Mesendoderm (in vitro differentiated cells): ENCODE measurements around the gene PDE10A.

ENCODE experiments used
- DNase-seq: peaks from one replicate; pipeline ENCODE4 v3.0.0; 2013
- H2AK5ac ChIP-seq: 2 replicates; pipeline ENCODE4 v1.6.1; 2013; ENCODE audit warnings: low read length, inconsistent platforms
- H2BK120ac ChIP-seq: 2 replicates; pipeline ENCODE4 v1.6.1; 2013; ENCODE audit warnings: low read depth, mild to moderate bottlenecking, low read length, moderate library complexity, mixed read lengths
- H2BK15ac ChIP-seq: replicated peaks from 2 replicates; pipeline ENCODE4 v1.6.1; 2013; ENCODE audit warnings: low read depth, mild to moderate bottlenecking, moderate library complexity
- H2BK5ac ChIP-seq: 2 replicates; pipeline ENCODE4 v1.6.1; 2013; ENCODE audit warnings: low read length, inconsistent platforms
- H3K18ac ChIP-seq: 2 replicates; pipeline ENCODE4 v1.6.1; 2013; ENCODE audit warnings: mild to moderate bottlenecking, low read length, mixed read lengths
- H3K23ac ChIP-seq: one replicate; pipeline ENCODE4 v1.6.1; 2013; ENCODE audit warnings: low read length
- H3K27ac ChIP-seq: 2 replicates; pipeline ENCODE4 v1.5.1; 2013; ENCODE audit warnings: low read depth, mild to moderate bottlenecking, inconsistent platforms, low read length, moderate library complexity
- H3K27me3 ChIP-seq: 2 replicates; pipeline ENCODE4 v1.6.1; 2013; ENCODE audit warnings: low read length, control low read depth, mild to moderate bottlenecking, inconsistent platforms; ENCODE audit not compliant: insufficient read depth, poor library complexity
- H3K36me3 ChIP-seq: 2 replicates; pipeline ENCODE4 v1.6.1; 2013; ENCODE audit warnings: low read length, inconsistent platforms; ENCODE audit not compliant: control insufficient read depth, insufficient read depth
- H3K4ac ChIP-seq: one replicate; pipeline ENCODE4 v1.6.1; 2013; ENCODE audit warnings: low read depth, mild to moderate bottlenecking, low read length, moderate library complexity
- H3K4me1 ChIP-seq: 2 replicates; pipeline ENCODE4 v1.6.1; 2013; ENCODE audit warnings: low read depth, low read length, inconsistent platforms; ENCODE audit not compliant: control insufficient read depth
- H3K4me2 ChIP-seq: 2 replicates; pipeline ENCODE4 v1.6.1; 2013; ENCODE audit warnings: low read length
- H3K4me3 ChIP-seq: 2 replicates; pipeline ENCODE4 v1.5.1; 2013; ENCODE audit warnings: mild to moderate bottlenecking, low read length
- H3K56ac ChIP-seq: one replicate; pipeline ENCODE4 v1.6.1; 2013; ENCODE audit warnings: low read length
- H3K79me1 ChIP-seq: 2 replicates; pipeline ENCODE4 v1.6.1; 2013; ENCODE audit warnings: low read length, inconsistent platforms
- H3K79me2 ChIP-seq: 2 replicates; pipeline ENCODE4 v1.6.1; 2013; ENCODE audit warnings: mild to moderate bottlenecking, low read length; ENCODE audit not compliant: control insufficient read depth, insufficient read depth
- H3K9ac ChIP-seq: 2 replicates; pipeline ENCODE4 v1.6.1; 2013; ENCODE audit warnings: low read length, inconsistent platforms
- H4K5ac ChIP-seq: one replicate; pipeline ENCODE4 v1.6.1; 2013; ENCODE audit warnings: low read length
- H4K8ac ChIP-seq: one replicate; pipeline ENCODE4 v1.6.1; 2013; ENCODE audit warnings: low read depth, mild to moderate bottlenecking, control low read depth, low read length, moderate library complexity
- WGBS: extraction: QIAGEN DNeasy Blood & Tissue Kit; methylation state at CpG from one replicate; pipeline ENCODE4 v1.1.7; 2013; ENCODE audit warnings: low lambda C conversion rate, missing lambda C conversion rate; ENCODE audit not compliant: insufficient coverage; ENCODE audit errors: extremely low coverage; 5-methylcytosine and 5-hydroxymethylcytosine counted together

Gene PDE10A

GRCh38 chr6:165702669-165703068 lies 39.6 kb upstream of the PDE10A start:
- Histone ChIP-seq H3K79me1 (no peaks in the 10 kb centered on the region), H2AK5ac (no peak overlapping the region), H3K4me1 (no peaks in the 10 kb centered on the region), H4K5ac (no peak overlapping the region), H3K56ac (no peak overlapping the region), H3K9ac (no peak overlapping the region), H2BK120ac (no peak overlapping the region), H3K4ac (no peak overlapping the region), H2BK5ac (no peak overlapping the region), H3K4me2 (no peak overlapping the region), H3K23ac (no peak overlapping the region), H3K79me2 (no peaks in the 10 kb centered on the region), H4K8ac (no peak overlapping the region), H3K27me3 (no peaks in the 10 kb centered on the region), H3K4me3 (no peak overlapping the region), H3K36me3 (no peaks in the 10 kb centered on the region), H2BK15ac (no peak overlapping the region), H3K18ac (no peak overlapping the region), H3K27ac (no peak overlapping the region)
- DNase-seq: no peak
- WGBS: no CpG with 5 or more reads among the region's 10 CpGs

GRCh38 chr6:165701564-165702354 lies 38.7 kb upstream of the PDE10A start:
- Histone ChIP-seq H2BK120ac (no peak overlapping the region), H3K79me2 (no peaks in the 10 kb centered on the region), H3K56ac (no peak overlapping the region), H4K5ac (no peak overlapping the region), H2BK15ac (no peak overlapping the region), H3K79me1 (no peaks in the 10 kb centered on the region), H3K27me3 (no peaks in the 10 kb centered on the region), H3K36me3 (no peaks in the 10 kb centered on the region), H2BK5ac (no peak overlapping the region), H3K9ac (no peak overlapping the region), H3K4me2 (no peak overlapping the region), H3K23ac (no peak overlapping the region), H4K8ac (no peak overlapping the region), H3K4me3 (no peak overlapping the region), H2AK5ac (no peak overlapping the region), H3K4me1 (no peaks in the 10 kb centered on the region), H3K18ac (no peak overlapping the region), H3K27ac (no peak overlapping the region), H3K4ac (no peak overlapping the region)
- DNase-seq: no peak
- no CpG with 5 or more reads among the region's 11 CpGs for WGBS

GRCh38 chr6:165701005-165701404 lies 38.0 kb upstream of the PDE10A start:
- no peak overlapping the region for H3K23ac ChIP-seq
- H3K4me3 ChIP-seq: no peak overlapping the region
- no peak overlapping the region for H3K9ac ChIP-seq
- H3K27ac ChIP-seq: no peak overlapping the region
- H3K79me2 ChIP-seq: no peaks in the 10 kb centered on the region
- no peak overlapping the region for H3K56ac ChIP-seq
- no peak overlapping the region for H2BK15ac ChIP-seq
- H3K4me1 ChIP-seq: no peaks in the 10 kb centered on the region
- no peak overlapping the region for H3K4me2 ChIP-seq
- no peaks in the 10 kb centered on the region for H3K36me3 ChIP-seq
- no peak overlapping the region for H2BK120ac ChIP-seq
- H3K27me3 ChIP-seq: no peaks in the 10 kb centered on the region
- no peak overlapping the region for H3K4ac ChIP-seq
- WGBS: no CpG with 5 or more reads among the region's 4 CpGs
- H3K79me1 ChIP-seq: no peaks in the 10 kb centered on the region
- no peak overlapping the region for H3K18ac ChIP-seq
- H2AK5ac ChIP-seq: no peak overlapping the region
- no peak overlapping the region for H4K5ac ChIP-seq
- no peak for DNase-seq
- H2BK5ac ChIP-seq: no peak overlapping the region
- no peak overlapping the region for H4K8ac ChIP-seq

GRCh38 chr6:165698868-165699267 lies 35.8 kb upstream of the PDE10A start:
- H3K18ac ChIP-seq: no peak overlapping the region
- H3K9ac ChIP-seq: no peak overlapping the region
- no peaks in the 10 kb centered on the region for H3K36me3 ChIP-seq
- no peak overlapping the region for H3K4me2 ChIP-seq
- DNase-seq: no peak
- no peak overlapping the region for H4K5ac ChIP-seq
- no peaks in the 10 kb centered on the region for H3K27me3 ChIP-seq
- H3K27ac ChIP-seq: no peak overlapping the region
- no peaks in the 10 kb centered on the region for H3K79me1 ChIP-seq
- no peak overlapping the region for H3K56ac ChIP-seq
- H3K4me3 ChIP-seq: no peak overlapping the region
- no peaks in the 10 kb centered on the region for H3K4me1 ChIP-seq
- H3K79me2 ChIP-seq: no peaks in the 10 kb centered on the region
- no peak overlapping the region for H3K4ac ChIP-seq
- no peak overlapping the region for H2BK15ac ChIP-seq
- H2BK5ac ChIP-seq: no peak overlapping the region
- no peak overlapping the region for H2BK120ac ChIP-seq
- H2AK5ac ChIP-seq: no peak overlapping the region
- no peak overlapping the region for H3K23ac ChIP-seq
- no peak overlapping the region for H4K8ac ChIP-seq

- Histone ChIP-seq H3K4me2 (no peak overlapping the region), H3K4me3 (no peak overlapping the region), H3K9ac (no peak overlapping the region), H4K8ac (no peak overlapping the region), H3K27ac (no peak overlapping the region), H3K56ac (no peak overlapping the region), H3K79me1 (no peaks in the 10 kb centered on the region), H2BK120ac (no peak overlapping the region), H3K27me3 (no peaks in the 10 kb centered on the region), H4K5ac (no peak overlapping the region), H2BK5ac (no peak overlapping the region), H2AK5ac (no peak overlapping the region), H3K18ac (no peak overlapping the region), H3K36me3 (no peaks in the 10 kb centered on the region), H3K4me1 (no peaks in the 10 kb centered on the region), H3K23ac (no peak overlapping the region), H3K4ac (no peak overlapping the region), H3K79me2 (no peaks in the 10 kb centered on the region), H2BK15ac (no peak overlapping the region)
- no peak for DNase-seq
- no CpG with 5 or more reads among the region's 1 CpG for WGBS
Measured at GRCh38 chr6:165697171-165697570, 34.1 kb upstream of the PDE10A start.
